ENCODE data around the gene BANP. TPM values are rescaled to one million over a fixed set of nuclear protein-coding genes. Genes with fewer than 3 reads are reported as not detected.
A peak's percentile ranks its signal among the peaks of the same experiment; 100 is the strongest.

BANP gene
- total RNA-seq, 1 donor from 2014 or later, result 12.6 TPM

- no peak for ATAC-seq (ENCODE audit: poor library complexity)
- no peak for DNase-seq
- intact Hi-C loops (cut with DNase I), result no loop called here
These were observed 4.5 kb upstream of the BANP start for GRCh38 chr16:87946596-87947347.

GRCh38 chr16:87947356-87948118 is 3.7 kb upstream of the BANP start:
- intact Hi-C loops (cut with DNase I), result no loop called here
- ATAC-seq (ENCODE audit: poor library complexity) (no peak), DNase-seq (no peak)

- intact Hi-C loops (cut with DNase I), result no loop called here
- DNase-seq (no peak), ATAC-seq (ENCODE audit: poor library complexity) (no peak)
These were observed 3.1 kb upstream of the BANP start for GRCh38 chr16:87948119-87948545.

- ATAC-seq (ENCODE audit: poor library complexity) (no peak), DNase-seq (no peak)
- intact Hi-C loops (cut with DNase I), result no loop called here
These were observed 2.5 kb upstream of the BANP start for GRCh38 chr16:87948735-87949070.

GRCh38 chr16:87949071-87949744 is 2.0 kb upstream of the BANP start:
- intact Hi-C loops (cut with DNase I), result no loop called here
- ATAC-seq (ENCODE audit: poor library complexity) (no peak), DNase-seq (no peak)

- intact Hi-C loops (cut with DNase I), result no loop called here
- ATAC-seq (ENCODE audit: poor library complexity) (no peak), DNase-seq (peak; percentile 67)
These were observed 611 bp downstream of the BANP start for GRCh38 chr16:87951552-87952538.

GRCh38 chr16:87952751-87953150 is 1.5 kb downstream of the BANP start:
- ATAC-seq (ENCODE audit: poor library complexity) (no peak), DNase-seq (no peak)
- intact Hi-C loops (cut with DNase I), result no loop called here

- no peak for DNase-seq
- intact Hi-C loops (cut with DNase I), result no loop called here
- ATAC-seq (ENCODE audit: poor library complexity), result no peak
These were observed 2.3 kb downstream of the BANP start for GRCh38 chr16:87953308-87954215.

- DNase-seq, result peak; percentile 68
- intact Hi-C loops (cut with DNase I), result no loop called here
- ATAC-seq (ENCODE audit: poor library complexity), result no peak
These were observed 3.1 kb downstream of the BANP start for GRCh38 chr16:87954361-87954760.

GRCh38 chr16:87954826-87955225 is 3.6 kb downstream of the BANP start:
- DNase-seq (peak; percentile 41), ATAC-seq (ENCODE audit: poor library complexity) (no peak)
- intact Hi-C loops (cut with DNase I), result no loop called here

GRCh38 chr16:87955302-87956097 is 4.3 kb downstream of the BANP start:
- DNase-seq, result peak; percentile 24
- intact Hi-C loops (cut with DNase I), result no loop called here
- no peak for ATAC-seq (ENCODE audit: poor library complexity)

GRCh38 chr16:87956098-87956364 is 4.8 kb downstream of the BANP start:
- DNase-seq, result no peak
- ATAC-seq (ENCODE audit: poor library complexity), result no peak
- intact Hi-C loops (cut with DNase I), result no loop called here

- DNase-seq, result peak; percentile 69
These were observed 5.4 kb downstream of the BANP start for GRCh38 chr16:87956365-87957231.

GRCh38 chr16:87957296-87958094 is 6.3 kb downstream of the BANP start:
- DNase-seq, result no peak
- intact Hi-C loops (cut with DNase I), result no loop called here
- no peak for ATAC-seq (ENCODE audit: poor library complexity)

More at GRCh38 chr16:87956365-87957231, 5.4 kb downstream of the BANP start:
- intact Hi-C loops (cut with DNase I), result no loop called here
- ATAC-seq (ENCODE audit: poor library complexity), result peak; percentile 19

- DNase-seq (no peak), ATAC-seq (ENCODE audit: poor library complexity) (no peak)
- intact Hi-C loops (cut with DNase I), result no loop called here
These were observed 7.4 kb downstream of the BANP start for GRCh38 chr16:87958632-87959031.

Data from Right ventricle myocardium superior (tissue), 1 donor.